HFF-Myc (cell line): ENCODE measurements around the gene ESM1.
A peak's percentile ranks its signal among the peaks of the same experiment; 100 is the strongest.

Source experiments
- DNase-seq: peaks from one replicate; pipeline ENCODE4 v3.0.0-alpha.2; 2011; ENCODE audit warnings: low read depth; ENCODE audit errors: extremely low read depth
- H3K4me3 ChIP-seq: replicated peaks from 2 replicates; pipeline ENCODE4 v1.5.1; 2011; ENCODE audit warnings: low read depth, mild to moderate bottlenecking, control low read depth, low read length
- TF ChIP-seq, protein P1 (sequence below): IDR thresholded peaks from 2 replicates; pipeline ENCODE4 v1.5.1; 2012; ENCODE audit warnings: mild to moderate bottlenecking, low read depth, low read length, control low read depth; ENCODE audit errors: missing control alignments

The ESM1 gene

DNA sequence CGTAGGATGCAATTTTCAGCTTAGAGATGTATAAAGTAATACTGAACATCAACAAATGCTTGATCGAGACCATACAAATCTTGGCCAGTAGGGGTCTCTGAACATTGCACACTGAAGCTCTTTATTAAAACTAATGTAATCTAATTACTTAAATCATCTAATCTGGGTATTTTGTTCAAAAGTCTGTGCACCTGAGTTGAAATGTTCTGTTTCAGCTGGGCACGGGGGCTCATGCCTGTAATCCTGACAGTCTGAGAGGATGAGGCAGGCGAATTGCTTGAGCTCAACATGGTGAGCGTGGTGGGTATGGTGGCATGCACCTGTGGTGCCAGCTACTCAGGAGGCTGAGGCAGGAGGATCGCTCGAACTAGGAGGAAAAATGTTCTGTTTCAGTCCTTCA, 41.0 kb downstream of the ESM1 start:
- peak; percentile 16 for DNase-seq
- no peak overlapping the region for H3K4me3 ChIP-seq
- TF ChIP-seq, protein P1, sequence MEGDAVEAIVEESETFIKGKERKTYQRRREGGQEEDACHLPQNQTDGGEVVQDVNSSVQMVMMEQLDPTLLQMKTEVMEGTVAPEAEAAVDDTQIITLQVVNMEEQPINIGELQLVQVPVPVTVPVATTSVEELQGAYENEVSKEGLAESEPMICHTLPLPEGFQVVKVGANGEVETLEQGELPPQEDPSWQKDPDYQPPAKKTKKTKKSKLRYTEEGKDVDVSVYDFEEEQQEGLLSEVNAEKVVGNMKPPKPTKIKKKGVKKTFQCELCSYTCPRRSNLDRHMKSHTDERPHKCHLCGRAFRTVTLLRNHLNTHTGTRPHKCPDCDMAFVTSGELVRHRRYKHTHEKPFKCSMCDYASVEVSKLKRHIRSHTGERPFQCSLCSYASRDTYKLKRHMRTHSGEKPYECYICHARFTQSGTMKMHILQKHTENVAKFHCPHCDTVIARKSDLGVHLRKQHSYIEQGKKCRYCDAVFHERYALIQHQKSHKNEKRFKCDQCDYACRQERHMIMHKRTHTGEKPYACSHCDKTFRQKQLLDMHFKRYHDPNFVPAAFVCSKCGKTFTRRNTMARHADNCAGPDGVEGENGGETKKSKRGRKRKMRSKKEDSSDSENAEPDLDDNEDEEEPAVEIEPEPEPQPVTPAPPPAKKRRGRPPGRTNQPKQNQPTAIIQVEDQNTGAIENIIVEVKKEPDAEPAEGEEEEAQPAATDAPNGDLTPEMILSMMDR, result peak; percentile 59

DNA sequence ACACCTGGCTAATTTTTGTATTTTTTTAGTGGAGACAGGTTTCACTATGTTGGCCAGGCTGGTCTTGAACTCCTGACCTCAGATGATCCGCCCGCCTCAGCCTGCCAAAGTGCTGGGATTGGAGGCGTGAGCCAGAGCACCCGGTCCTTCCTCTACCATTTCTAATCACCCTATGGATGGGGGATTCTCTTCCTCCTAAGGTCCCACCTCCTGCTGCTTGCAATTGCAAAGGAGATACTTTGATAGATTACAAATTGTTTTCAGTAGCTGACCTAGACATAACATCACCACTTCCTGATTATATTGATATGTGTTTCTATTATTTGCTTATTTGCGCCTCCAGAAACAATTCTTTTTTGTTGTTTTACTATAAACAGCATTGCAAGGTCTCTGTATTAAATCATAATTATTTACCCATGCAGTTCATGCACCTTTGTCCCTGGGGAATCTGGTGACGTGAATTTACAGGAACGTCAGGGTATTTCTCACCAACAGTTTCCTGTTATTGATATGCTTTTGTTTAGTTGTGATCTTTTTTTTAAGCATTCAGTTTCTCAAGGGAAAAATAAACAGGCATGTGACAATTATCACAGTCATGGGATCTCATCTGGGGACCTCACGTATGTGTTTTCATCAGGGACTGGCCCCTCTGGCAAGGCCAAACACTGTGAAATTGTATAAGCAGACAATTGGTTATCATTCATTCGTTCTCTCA, 43.2 kb downstream of the ESM1 start:
- no peak for DNase-seq
- H3K4me3 ChIP-seq, result no peak overlapping the region
- TF ChIP-seq, protein P1, result no peak

DNA sequence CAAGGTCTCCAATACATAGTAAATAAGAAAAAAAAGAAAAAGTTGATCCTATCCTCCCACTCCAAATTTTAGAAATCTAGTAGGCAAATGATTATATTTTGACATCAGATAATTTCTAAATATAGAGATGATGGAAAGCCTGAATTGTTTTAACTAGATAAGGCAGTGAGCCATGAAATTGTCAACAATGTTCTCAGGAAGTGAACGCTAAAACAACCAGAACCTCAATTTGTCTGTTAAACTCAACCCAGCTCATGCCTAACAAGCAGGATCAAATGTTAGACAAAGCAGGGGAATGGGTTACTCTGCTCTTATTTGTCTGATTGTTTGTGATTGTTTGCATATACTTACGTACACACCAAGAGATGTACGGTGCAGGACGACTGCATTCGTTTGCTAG, 49.2 kb downstream of the ESM1 start:
- no peak for DNase-seq
- no peak overlapping the region for H3K4me3 ChIP-seq
- TF ChIP-seq, protein P1, result no peak

DNA sequence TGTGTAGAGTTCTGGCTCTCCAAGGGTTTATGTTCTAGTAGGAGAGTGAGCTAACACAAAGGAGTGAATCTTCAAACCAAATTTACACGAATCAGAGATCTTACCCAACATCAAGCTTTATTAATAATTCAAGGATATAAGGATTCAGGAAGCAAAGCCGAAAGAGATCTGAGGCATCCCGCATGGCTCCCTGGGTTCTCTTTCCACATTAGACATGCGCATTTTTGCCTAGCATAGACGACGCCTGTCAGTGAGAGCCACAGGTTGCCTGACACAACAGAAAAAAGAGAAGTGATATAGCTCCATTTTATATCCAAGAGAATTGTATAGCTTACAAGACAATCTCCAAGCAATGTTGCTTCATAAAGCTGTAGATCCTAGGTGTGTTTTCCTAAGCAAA, 52.6 kb downstream of the ESM1 start:
- no peak overlapping the region for H3K4me3 ChIP-seq
- DNase-seq, result no peak
- TF ChIP-seq, protein P1, result no peak

DNA sequence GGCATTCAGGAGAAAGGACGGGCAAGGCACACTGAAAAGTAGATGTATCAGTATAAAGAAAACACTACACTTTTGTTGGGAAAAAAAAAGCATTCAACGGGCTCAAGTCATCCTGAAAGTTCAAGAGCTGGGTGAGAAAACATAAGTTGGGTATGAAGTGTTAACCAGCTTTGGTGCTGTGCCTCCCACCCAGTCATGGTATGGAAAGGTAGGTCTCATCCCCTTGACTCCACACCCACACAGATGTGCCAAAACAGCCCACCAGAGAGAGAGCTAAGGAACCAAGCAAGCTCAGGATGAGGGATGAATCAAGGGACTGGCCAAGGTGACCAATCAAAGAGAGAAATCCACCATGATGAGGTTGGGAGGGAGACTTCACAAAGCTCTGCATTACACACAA, 54.7 kb downstream of the ESM1 start:
- TF ChIP-seq, protein P1, result no peak
- no peak for DNase-seq
- no peak overlapping the region for H3K4me3 ChIP-seq
